Panc1 (cell line): ENCODE data around the gene MKRN2. TPM values are rescaled to one million over a fixed set of nuclear protein-coding genes. Genes with fewer than 3 reads are reported as not detected.

Experiments used
- ATAC-seq: fragments of 200-7000 bp; cut with Tn5 transposase; 2 replicates; pipeline ENCODE4 v1.9.1; 2020; ENCODE audit warnings: mild to moderate bottlenecking, moderate library complexity
- BruUV-seq: library from RNA; stranded (reverse); fragments of 400-500 nt; replicated peaks from 2 replicates; lab custom pipeline; 2021; lab: Mats Ljungman, UMichigan
- CTCF ChIA-PET: fragments of 300-600 bp; sonication (Branson Sonifier 250); formaldehyde crosslinking; loops from one replicate; lab custom pipeline; 2022; ENCODE audit warnings: antibody characterized with exemption; lab: Charles Lee
- POLR2A ChIA-PET: fragments of 300-600 bp; sonication (Branson Sonifier 250); formaldehyde crosslinking; loops from one replicate; lab custom pipeline; 2022; ENCODE audit warnings: antibody characterized with exemption; lab: Charles Lee
- DNase-seq: peaks from one replicate; pipeline ENCODE4 v3.0.0-alpha.2; 2010; ENCODE audit warnings: low read depth, low spot score
- H3K27ac ChIP-seq: 2 replicates; pipeline ENCODE4 v1.5.1; 2011; ENCODE audit warnings: mild to moderate bottlenecking, low read length, inconsistent platforms
- H3K27me3 ChIP-seq: fragments of 200-500 bp; sonication (Bioruptor generic); 2 replicates; pipeline ENCODE4 v1.6.0; 2014; ENCODE audit warnings: low read length, inconsistent platforms; ENCODE audit not compliant: control insufficient read depth, insufficient read depth
- H3K36me3 ChIP-seq: fragments of 200-500 bp; sonication (Bioruptor generic); 2 replicates; pipeline ENCODE4 v1.5.1; 2014; ENCODE audit warnings: inconsistent platforms, mild to moderate bottlenecking, low read length, moderate library complexity; ENCODE audit not compliant: control insufficient read depth, insufficient read depth
- H3K4me1 ChIP-seq: 2 replicates; pipeline ENCODE4 v1.5.1; 2011; ENCODE audit warnings: inconsistent platforms, mild to moderate bottlenecking, low read length, moderate library complexity; ENCODE audit not compliant: control insufficient read depth, insufficient read depth
- H3K4me3 ChIP-seq, 2 experiments: 2 replicates each; pipeline ENCODE4 v1.5.1; 2011 to 2012; ENCODE audit warnings: low read depth in 2 of 2, low read length in 2 of 2, mild to moderate bottlenecking in 2 of 2, inconsistent platforms in 1 of 2, moderate library complexity in 1 of 2
- H3K9me3 ChIP-seq: fragments of 200-500 bp; sonication (Bioruptor generic); 2 replicates; pipeline ENCODE4 v1.5.1; 2014; ENCODE audit warnings: low read depth, mild to moderate bottlenecking, inconsistent platforms, low read length, moderate library complexity; ENCODE audit not compliant: control insufficient read depth, insufficient read depth
- POLR2AphosphoS5 ChIP-seq: IDR thresholded peaks from 2 replicates; pipeline ENCODE4 v1.6.1; 2012; ENCODE audit warnings: mild to moderate bottlenecking, low read depth, low read length, moderate library complexity
- SIN3A ChIP-seq: IDR thresholded peaks from 2 replicates; pipeline ENCODE4 v1.6.1; 2012; ENCODE audit warnings: low read depth, mild to moderate bottlenecking, low read length, moderate library complexity, borderline replicate concordance; ENCODE audit not compliant: insufficient read depth
- TCF7L2 ChIP-seq: IDR thresholded peaks from 2 replicates; pipeline ENCODE4 v1.6.1; 2011; ENCODE audit warnings: mild to moderate bottlenecking, low read depth, low read length, inconsistent platforms
- in situ Hi-C: cut with HindIII; loops from 2 replicates; pipeline ENCODE4 v1.10.0; 2016; ENCODE audit warnings: low sequenced_read_pairs, low pct_unique_long_range_greater_than_20kb
- intact Hi-C: fragments of 100-400 bp; cut with micrococcal nuclease; formaldehyde crosslinking; loops from one replicate; pipeline ENCODE4 v1.10.0; 2022; ENCODE audit not compliant: unreplicated experiment
- total RNA-seq: library from RNA; stranded (reverse); gene quantifications from one replicate; pipeline ENCODE4 v1.2.1, GENCODE V29; 2021; ENCODE audit not compliant: unreplicated experiment
- TF ChIP-seq, protein P1 (sequence below), 2 experiments: IDR thresholded peaks; 2 replicates each; pipeline ENCODE4 v1.6.1; 2011 to 2012; ENCODE audit warnings: low read depth in 2 of 2, control low read depth in 1 of 2, low read length in 1 of 2, mild to moderate bottlenecking in 1 of 2, moderate library complexity in 1 of 2; ENCODE audit not compliant: insufficient read depth in 1 of 2
- TF ChIP-seq, protein P2 (sequence below): fragments of 450-650 bp; IDR thresholded peaks from 2 replicates; pipeline ENCODE4 v1.5.1; 2017; ENCODE audit warnings: mild to moderate bottlenecking

The MKRN2 gene
- total RNA-seq, 1 experiment from 2014 or later, result 19.4 TPM

DNA sequence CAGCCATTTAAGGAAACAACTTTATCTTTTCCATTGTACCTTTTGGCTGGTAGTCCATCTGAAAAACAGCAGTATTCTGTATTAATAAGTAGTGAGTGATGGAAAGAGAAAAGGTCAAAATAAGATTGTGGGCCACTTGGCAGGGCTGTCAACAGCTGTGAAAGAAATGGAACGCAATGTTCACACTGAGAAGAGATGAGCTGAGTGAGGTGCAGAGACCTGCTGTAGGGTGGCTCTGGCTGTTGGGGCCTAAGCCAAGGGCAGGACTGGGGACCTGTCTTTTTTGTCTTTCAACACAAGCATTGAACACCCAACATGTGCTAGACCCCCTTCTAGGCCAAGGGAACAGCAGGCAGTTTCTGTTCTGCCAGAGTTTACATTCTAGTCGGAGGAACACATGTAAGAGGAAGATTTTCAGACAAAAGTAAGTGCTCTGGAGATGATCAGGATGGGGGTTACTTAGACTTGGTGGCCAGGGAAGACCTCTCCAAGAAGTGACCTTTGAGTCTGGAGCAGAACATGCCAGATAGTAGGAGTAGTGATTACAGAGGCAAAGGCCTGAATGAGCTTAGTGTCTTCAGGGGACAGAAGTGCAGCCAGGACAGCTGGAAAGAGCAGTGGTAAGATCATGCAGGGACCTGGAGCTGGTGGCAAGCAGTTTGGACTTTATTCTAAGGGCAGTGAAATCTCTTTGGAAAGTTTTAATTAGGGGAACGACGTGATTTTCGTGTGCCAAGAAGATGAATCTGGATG is 43.0 kb upstream of the MKRN2 start:
- TF ChIP-seq TCF7L2, result no peak
- no peak for TF ChIP-seq SIN3A
- TF ChIP-seq, protein P1, sequence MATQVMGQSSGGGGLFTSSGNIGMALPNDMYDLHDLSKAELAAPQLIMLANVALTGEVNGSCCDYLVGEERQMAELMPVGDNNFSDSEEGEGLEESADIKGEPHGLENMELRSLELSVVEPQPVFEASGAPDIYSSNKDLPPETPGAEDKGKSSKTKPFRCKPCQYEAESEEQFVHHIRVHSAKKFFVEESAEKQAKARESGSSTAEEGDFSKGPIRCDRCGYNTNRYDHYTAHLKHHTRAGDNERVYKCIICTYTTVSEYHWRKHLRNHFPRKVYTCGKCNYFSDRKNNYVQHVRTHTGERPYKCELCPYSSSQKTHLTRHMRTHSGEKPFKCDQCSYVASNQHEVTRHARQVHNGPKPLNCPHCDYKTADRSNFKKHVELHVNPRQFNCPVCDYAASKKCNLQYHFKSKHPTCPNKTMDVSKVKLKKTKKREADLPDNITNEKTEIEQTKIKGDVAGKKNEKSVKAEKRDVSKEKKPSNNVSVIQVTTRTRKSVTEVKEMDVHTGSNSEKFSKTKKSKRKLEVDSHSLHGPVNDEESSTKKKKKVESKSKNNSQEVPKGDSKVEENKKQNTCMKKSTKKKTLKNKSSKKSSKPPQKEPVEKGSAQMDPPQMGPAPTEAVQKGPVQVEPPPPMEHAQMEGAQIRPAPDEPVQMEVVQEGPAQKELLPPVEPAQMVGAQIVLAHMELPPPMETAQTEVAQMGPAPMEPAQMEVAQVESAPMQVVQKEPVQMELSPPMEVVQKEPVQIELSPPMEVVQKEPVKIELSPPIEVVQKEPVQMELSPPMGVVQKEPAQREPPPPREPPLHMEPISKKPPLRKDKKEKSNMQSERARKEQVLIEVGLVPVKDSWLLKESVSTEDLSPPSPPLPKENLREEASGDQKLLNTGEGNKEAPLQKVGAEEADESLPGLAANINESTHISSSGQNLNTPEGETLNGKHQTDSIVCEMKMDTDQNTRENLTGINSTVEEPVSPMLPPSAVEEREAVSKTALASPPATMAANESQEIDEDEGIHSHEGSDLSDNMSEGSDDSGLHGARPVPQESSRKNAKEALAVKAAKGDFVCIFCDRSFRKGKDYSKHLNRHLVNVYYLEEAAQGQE (IDR thresholded peaks at IDR 0.05; ENCODE audit: insufficient read depth in 1 of 2, low read depth in 2 of 2, low read length in 1 of 2), result no peak
- no peak for TF ChIP-seq POLR2AphosphoS5
- TF ChIP-seq, protein P2, sequence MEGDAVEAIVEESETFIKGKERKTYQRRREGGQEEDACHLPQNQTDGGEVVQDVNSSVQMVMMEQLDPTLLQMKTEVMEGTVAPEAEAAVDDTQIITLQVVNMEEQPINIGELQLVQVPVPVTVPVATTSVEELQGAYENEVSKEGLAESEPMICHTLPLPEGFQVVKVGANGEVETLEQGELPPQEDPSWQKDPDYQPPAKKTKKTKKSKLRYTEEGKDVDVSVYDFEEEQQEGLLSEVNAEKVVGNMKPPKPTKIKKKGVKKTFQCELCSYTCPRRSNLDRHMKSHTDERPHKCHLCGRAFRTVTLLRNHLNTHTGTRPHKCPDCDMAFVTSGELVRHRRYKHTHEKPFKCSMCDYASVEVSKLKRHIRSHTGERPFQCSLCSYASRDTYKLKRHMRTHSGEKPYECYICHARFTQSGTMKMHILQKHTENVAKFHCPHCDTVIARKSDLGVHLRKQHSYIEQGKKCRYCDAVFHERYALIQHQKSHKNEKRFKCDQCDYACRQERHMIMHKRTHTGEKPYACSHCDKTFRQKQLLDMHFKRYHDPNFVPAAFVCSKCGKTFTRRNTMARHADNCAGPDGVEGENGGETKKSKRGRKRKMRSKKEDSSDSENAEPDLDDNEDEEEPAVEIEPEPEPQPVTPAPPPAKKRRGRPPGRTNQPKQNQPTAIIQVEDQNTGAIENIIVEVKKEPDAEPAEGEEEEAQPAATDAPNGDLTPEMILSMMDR, result no peak
- in situ Hi-C loops, result no loop called here
- intact Hi-C loops, result no loop called here
- BruUV-seq, result no TSS peak
- H3K27ac ChIP-seq, result no peak overlapping the region
- DNase-seq (no peak), ATAC-seq (no peak)
- no peaks in the 10 kb centered on the region for H3K36me3 ChIP-seq
- H3K27me3 ChIP-seq, result no peaks in the 10 kb centered on the region
- no peak overlapping the region for H3K4me3 ChIP-seq
- CTCF ChIA-PET, result no interaction called here
- POLR2A ChIA-PET, result no interaction called here
- H3K4me1 ChIP-seq, result no peaks in the 10 kb centered on the region
- H3K9me3 ChIP-seq, result no peaks in the 10 kb centered on the region

DNA sequence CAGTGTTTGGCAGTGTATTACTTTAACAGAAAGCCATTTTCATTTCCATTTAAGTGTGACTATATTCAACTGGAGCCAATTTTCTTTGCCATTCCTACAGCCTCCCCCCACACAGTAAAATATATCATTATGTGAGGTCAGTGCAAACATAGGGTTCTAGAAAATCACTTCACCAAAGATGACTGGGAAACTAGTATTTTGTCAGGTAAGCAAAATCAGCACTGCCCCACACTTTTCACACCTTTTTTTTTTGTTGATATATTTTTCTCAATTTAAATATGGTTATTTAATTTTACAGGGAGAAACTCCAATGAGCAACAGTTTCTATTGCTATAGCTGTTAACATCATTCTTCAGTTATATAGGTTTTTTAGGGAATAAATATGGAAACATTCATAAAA is 41.3 kb upstream of the MKRN2 start:
- intact Hi-C loops (no loop called here), in situ Hi-C loops (no loop called here)
- DNase-seq, result no peak
- ChIA-PET POLR2A (no interaction called here), CTCF (no interaction called here)
- Histone ChIP-seq H3K36me3 (no peaks in the 10 kb centered on the region), H3K4me1 (no peaks in the 10 kb centered on the region), H3K9me3 (no peaks in the 10 kb centered on the region), H3K27me3 (no peaks in the 10 kb centered on the region), H3K27ac (no peak overlapping the region), H3K4me3 (no peak overlapping the region)
- BruUV-seq, result no TSS peak
- no peak for TF ChIP-seq POLR2AphosphoS5
- no peak for ATAC-seq

DNA sequence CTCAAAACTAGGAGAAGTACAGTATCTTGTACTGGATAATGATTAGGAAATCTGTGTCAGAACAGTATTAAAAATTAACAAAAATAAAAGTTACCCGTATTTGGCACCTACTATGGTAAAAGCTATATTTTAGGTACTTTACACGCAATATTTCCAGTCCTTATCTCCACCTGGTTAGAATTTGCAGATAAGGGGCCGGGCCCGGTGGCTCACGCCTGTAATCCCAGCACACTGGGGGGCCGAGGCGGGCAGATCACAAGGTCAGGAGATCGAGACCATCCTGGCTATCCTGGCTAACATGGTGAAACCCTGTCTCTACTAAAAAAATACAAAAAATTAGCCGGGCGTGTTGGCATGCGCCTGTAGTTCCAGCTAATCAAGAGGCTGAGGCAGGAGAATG is 40.0 kb upstream of the MKRN2 start:
- Histone ChIP-seq H3K4me1 (no peaks in the 10 kb centered on the region), H3K27ac (no peak overlapping the region), H3K9me3 (no peaks in the 10 kb centered on the region), H3K4me3 (no peak overlapping the region), H3K27me3 (no peaks in the 10 kb centered on the region), H3K36me3 (no peaks in the 10 kb centered on the region)
- TF ChIP-seq, protein P1 (IDR thresholded peaks at IDR 0.05; ENCODE audit: insufficient read depth in 1 of 2, low read depth in 2 of 2, low read length in 1 of 2), result no peak
- no peak for TF ChIP-seq TCF7L2
- TF ChIP-seq POLR2AphosphoS5, result no peak
- TF ChIP-seq, protein P2, result no peak
- TF ChIP-seq SIN3A, result no peak
- POLR2A ChIA-PET, result no interaction called here
- ATAC-seq (no peak), DNase-seq (no peak)
- CTCF ChIA-PET, result no interaction called here
- intact Hi-C loops (no loop called here), in situ Hi-C loops (no loop called here)
- BruUV-seq, result no TSS peak
